ENCODE data around the gene GOLGA6L22.
"Not testable (repeated sequence)": the region's sequence is repeated elsewhere in the genome, so short reads cannot be mapped to it uniquely, and the experiment has no call there.

Gene GOLGA6L22

GRCh38 chr15:22458603-22459002, at the start of gene GOLGA6L22:
TSS of gene GOLGA6L22 (plus strand) at chr15:22458903. CDS start at chr15:22458994, 91 bp downstream.
- DNase-seq (ENCODE audit: low read depth): not testable (repeated sequence)

- not testable (repeated sequence) for DNase-seq (ENCODE audit: low read depth)
Measured at GRCh38 chr15:22417288-22417687, 41.4 kb upstream of the GOLGA6L22 start.

- not testable (repeated sequence) for DNase-seq (ENCODE audit: low read depth)
Measured at GRCh38 chr15:22417795-22418194, 40.9 kb upstream of the GOLGA6L22 start.

- not testable (repeated sequence) for DNase-seq (ENCODE audit: low read depth)
Measured at GRCh38 chr15:22418212-22418611, 40.5 kb upstream of the GOLGA6L22 start.

GRCh38 chr15:22418666-22419065, 40.0 kb upstream of the GOLGA6L22 start:
- DNase-seq (ENCODE audit: low read depth): not testable (repeated sequence)

- not testable (repeated sequence) for DNase-seq (ENCODE audit: low read depth)
Measured at GRCh38 chr15:22420340-22420739, 38.4 kb upstream of the GOLGA6L22 start.

- DNase-seq (ENCODE audit: low read depth): not testable (repeated sequence)
Measured at GRCh38 chr15:22429426-22429825, 29.3 kb upstream of the GOLGA6L22 start.

- DNase-seq (ENCODE audit: low read depth): not testable (repeated sequence)
Measured at GRCh38 chr15:22431687-22432086, 27.0 kb upstream of the GOLGA6L22 start.

GRCh38 chr15:22494490-22495113, 35.9 kb downstream of the GOLGA6L22 start:
- DNase-seq (ENCODE audit: low read depth): not testable (repeated sequence)

GRCh38 chr15:22497200-22497599, 38.5 kb downstream of the GOLGA6L22 start:
- not testable (repeated sequence) for DNase-seq (ENCODE audit: low read depth)

GRCh38 chr15:22498220-22498925, 39.7 kb downstream of the GOLGA6L22 start:
- not testable (repeated sequence) for DNase-seq (ENCODE audit: low read depth)

GRCh38 chr15:22502272-22502671, 43.6 kb downstream of the GOLGA6L22 start:
- not testable (repeated sequence) for DNase-seq (ENCODE audit: low read depth)

- not testable (repeated sequence) for DNase-seq (ENCODE audit: low read depth)
Measured at GRCh38 chr15:22506959-22507358, 48.3 kb downstream of the GOLGA6L22 start.

GRCh38 chr15:22516140-22516539, 57.4 kb downstream of the GOLGA6L22 start:
- DNase-seq (ENCODE audit: low read depth): not testable (repeated sequence)

Measured in stimulated activated CD8-positive, alpha-beta memory T cell treated with anti-CD3 and anti-CD28 coated beads, Interleukin-15, amount 100 ng/mL, for 24 hours (primary cell).